Measurements from ENCODE around the gene TTC9C.
"Not testable (repeated sequence)": the region's sequence is repeated elsewhere in the genome, so short reads cannot be mapped to it uniquely, and the experiment has no call there.

The TTC9C gene

GRCh38 chr11:62710001-62710345 lies 18.3 kb upstream of the TTC9C start:
- no peak for DNase-seq

- DNase-seq, result no peak
Measured at GRCh38 chr11:62712276-62712812, 15.9 kb upstream of the TTC9C start.

- no peak for DNase-seq
Measured at GRCh38 chr11:62712861-62713260, 15.4 kb upstream of the TTC9C start.

- no peak for DNase-seq
Measured at GRCh38 chr11:62713343-62713742, 14.9 kb upstream of the TTC9C start.

GRCh38 chr11:62715150-62716130 lies 12.8 kb upstream of the TTC9C start:
- no peak for DNase-seq

GRCh38 chr11:62716206-62716605 lies 12.1 kb upstream of the TTC9C start:
- no peak for DNase-seq

- DNase-seq, result no peak
Measured at GRCh38 chr11:62716816-62717215, 11.5 kb upstream of the TTC9C start.

GRCh38 chr11:62719302-62719978 lies 8.8 kb upstream of the TTC9C start:
- DNase-seq, result no peak

- no peak for DNase-seq
Measured at GRCh38 chr11:62721994-62722393, 6.3 kb upstream of the TTC9C start.

- DNase-seq, result no peak
Measured at GRCh38 chr11:62724171-62724570, 4.1 kb upstream of the TTC9C start.

- no peak for DNase-seq
Measured at GRCh38 chr11:62725646-62726045, 2.6 kb upstream of the TTC9C start.

GRCh38 chr11:62726156-62726914 lies 2.0 kb upstream of the TTC9C start:
- DNase-seq, result no peak

GRCh38 chr11:62726915-62727164 lies 1.4 kb upstream of the TTC9C start:
- no peak for DNase-seq

- DNase-seq, result peak; percentile 99
Measured at GRCh38 chr11:62727165-62727871, 968 bp upstream of the TTC9C start, which contains the start of gene HNRNPUL2. Gene HNRNPUL2, minus strand, starts transcription at chr11:62727457. Its CDS starts 301 bp downstream, at chr11:62727156.

GRCh38 chr11:62727872-62728170 lies 465 bp upstream of the TTC9C start:
- DNase-seq, result peak; percentile 95

- DNase-seq, result not testable (repeated sequence)
Measured at GRCh38 chr11:62730076-62730475, 1.8 kb downstream of the TTC9C start.

GRCh38 chr11:62732830-62733229 lies 4.5 kb downstream of the TTC9C start:
- DNase-seq, result no peak

GRCh38 chr11:62737196-62737595 lies 8.9 kb downstream of the TTC9C start:
- DNase-seq, result no peak

GRCh38 chr11:62747475-62748160 lies 19.3 kb downstream of the TTC9C start:
- DNase-seq, result no peak

- DNase-seq, result not testable (repeated sequence)
Measured at GRCh38 chr11:62749931-62750330, 21.6 kb downstream of the TTC9C start.

GRCh38 chr11:62752177-62752785 lies 24.0 kb downstream of the TTC9C start:
- DNase-seq, result no peak

Data from activated CD4-positive, alpha-beta T cell treated with anti-CD3 and anti-CD28 coated beads, Interleukin-2, Interleukin-6, amounts not matched to agents 100 ng/mL and 50 ng/mL, durations not matched to agents 16 hours and 8 hours (primary cell).